H1 (cell line): ENCODE measurements around the gene CNIH4. TPM values are rescaled to one million over a fixed set of nuclear protein-coding genes. Genes with fewer than 3 reads are reported as not detected.

Experiments
- CTCF ChIA-PET: fragments of 300-600 bp; sonication (Branson Sonifier 250); formaldehyde crosslinking; loops from one replicate; lab custom pipeline; 2021; ENCODE audit not compliant: partially characterized antibody; lab: Charles Lee
- POLR2A ChIA-PET: fragments of 300-600 bp; sonication (Branson Sonifier 250); formaldehyde crosslinking; loops from one replicate; lab custom pipeline; 2021; ENCODE audit warnings: inconsistent platforms; ENCODE audit not compliant: partially characterized antibody; lab: Charles Lee
- DNase-seq, 2 experiments: peaks; one replicate each; pipeline versions ENCODE4 v3.0.0 to v3.0.0-alpha.2; 2010 to 2022; ENCODE audit warnings: low spot score in 2 of 2, low read depth in 1 of 2, mixed read lengths in 1 of 2
- FAIRE-seq: peaks from 2 replicates; lab custom pipeline; 2011; peaks lifted over from hg19 to GRCh38; lab: Jason Lieb, UNC
- H2AFZ ChIP-seq: 2 replicates; pipeline ENCODE4 v1.8.1; 2012; ENCODE audit warnings: low read length, inconsistent platforms
- H2AK5ac ChIP-seq: 2 replicates; pipeline ENCODE4 v1.6.1; 2013; ENCODE audit warnings: low read depth, low read length
- H2BK120ac ChIP-seq: replicated peaks from 2 replicates; pipeline ENCODE3; 2013; ENCODE audit warnings: low read depth, low read length, inconsistent platforms
- H2BK12ac ChIP-seq: 2 replicates; pipeline ENCODE4 v1.6.1; 2013; ENCODE audit warnings: low read depth, low read length
- H2BK15ac ChIP-seq: 2 replicates; pipeline ENCODE4 v1.6.1; 2013; ENCODE audit warnings: low read length
- H2BK20ac ChIP-seq: 2 replicates; pipeline ENCODE4 v1.6.1; 2013; ENCODE audit warnings: low read length
- H2BK5ac ChIP-seq: 2 replicates; pipeline ENCODE4 v1.6.1; 2013; ENCODE audit warnings: low read depth, low read length
- H3K14ac ChIP-seq: 2 replicates; pipeline ENCODE4 v1.6.1; 2013; ENCODE audit warnings: inconsistent platforms; ENCODE audit not compliant: insufficient read length
- H3K18ac ChIP-seq: 2 replicates; pipeline ENCODE4 v1.6.1; 2013; ENCODE audit warnings: low read length; ENCODE audit errors: extremely low read depth
- H3K23ac ChIP-seq: 2 replicates; pipeline ENCODE4 v1.6.1; 2013; ENCODE audit warnings: inconsistent platforms; ENCODE audit not compliant: insufficient read length
- H3K23me2 ChIP-seq: 2 replicates; pipeline ENCODE4 v1.6.1; 2013; ENCODE audit warnings: low read depth, low read length
- H3K27ac ChIP-seq: 2 replicates; pipeline ENCODE4 v1.6.1; 2011; ENCODE audit warnings: low read depth, low read length, inconsistent platforms
- H3K27me3 ChIP-seq, 4 experiments: replicated peaks in 1 of 4; 1 replicate in 1 of 4; 2 replicates in 3 of 4; pipeline versions ENCODE4 v1.6.1 to v1.8.1; 2011 to 2013; ENCODE audit warnings: low read length in 3 of 4, mild to moderate bottlenecking in 3 of 4, inconsistent platforms in 2 of 4, mixed read lengths in 2 of 4, moderate library complexity in 1 of 4; ENCODE audit not compliant: control insufficient read depth in 3 of 4, insufficient read depth in 3 of 4; ENCODE audit errors: extremely low read depth in 1 of 4
- H3K36me3 ChIP-seq, 4 experiments: 2 replicates each; pipeline versions ENCODE4 v1.6.1 to v1.8.1; 2011 to 2013; ENCODE audit warnings: mild to moderate bottlenecking in 4 of 4, low read length in 3 of 4, moderate library complexity in 2 of 4, control low read depth in 1 of 4, inconsistent platforms in 1 of 4; ENCODE audit not compliant: insufficient read depth in 4 of 4, control insufficient read depth in 2 of 4
- H3K4ac ChIP-seq: replicated peaks from 2 replicates; pipeline ENCODE3; 2013; ENCODE audit warnings: low read length, low read depth, mixed read lengths, inconsistent platforms; ENCODE audit not compliant: insufficient read length
- H3K4me1 ChIP-seq, 4 experiments: replicated peaks in 1 of 4; 1 replicate in 1 of 4; 2 replicates in 3 of 4; pipeline versions ENCODE4 v1.6.1 to v1.8.1; 2011 to 2013; ENCODE audit warnings: low read length in 3 of 4, inconsistent platforms in 2 of 4, mixed read lengths in 1 of 4; ENCODE audit not compliant: insufficient read depth in 4 of 4, control insufficient read depth in 3 of 4
- H3K4me2 ChIP-seq, 2 experiments: 2 replicates each; pipeline versions ENCODE4 v1.6.1 to v1.8.1; 2011 to 2013; ENCODE audit warnings: low read depth in 2 of 2, low read length in 2 of 2, control low read depth in 1 of 2, inconsistent platforms in 1 of 2, mild to moderate bottlenecking in 1 of 2; ENCODE audit not compliant: insufficient read depth in 1 of 2
- H3K4me3 ChIP-seq, 4 experiments: fragments of 200-600, 300-600 bp in 1 of 4; sonication (generic), shearing (Covaris generic), sonication (Bioruptor Twin) in 1 of 4; 2 replicates each; pipeline versions ENCODE4 v1.5.1 to v1.8.1; 2011 to 2016; ENCODE audit warnings: low read length in 4 of 4, low read depth in 3 of 4, control low read depth in 2 of 4, inconsistent platforms in 2 of 4, mild to moderate bottlenecking in 2 of 4, mixed read lengths in 1 of 4, moderate library complexity in 1 of 4; ENCODE audit not compliant: insufficient read depth in 2 of 4; ENCODE audit errors: extremely low read depth in 1 of 4
- H3K56ac ChIP-seq: replicated peaks from 2 replicates; pipeline ENCODE3; 2013; ENCODE audit warnings: low read depth, mild to moderate bottlenecking, mixed read lengths, low read length, inconsistent platforms; ENCODE audit not compliant: insufficient read length
- H3K79me1 ChIP-seq: 2 replicates; pipeline ENCODE4 v1.6.1; 2013; ENCODE audit warnings: low read depth, low read length, control low read depth
- H3K79me2 ChIP-seq, 2 experiments: 2 replicates each; pipeline versions ENCODE4 v1.6.1 to v1.8.1; 2012 to 2013; ENCODE audit warnings: low read length in 2 of 2, mild to moderate bottlenecking in 2 of 2, inconsistent platforms in 1 of 2; ENCODE audit not compliant: insufficient read depth in 2 of 2, control insufficient read depth in 1 of 2
- H3K9ac ChIP-seq, 4 experiments: replicated peaks in 1 of 4; 1 replicate in 1 of 4; 2 replicates in 3 of 4; pipeline versions ENCODE4 v1.6.1 to v1.8.1; 2011 to 2013; ENCODE audit warnings: low read depth in 3 of 4, low read length in 3 of 4, control low read depth in 2 of 4, mild to moderate bottlenecking in 2 of 4, moderate library complexity in 2 of 4, inconsistent platforms in 1 of 4; ENCODE audit errors: extremely low read depth in 1 of 4
- H3K9me3 ChIP-seq, 2 experiments: 2 replicates each; pipeline versions ENCODE4 v1.6.1 to v1.8.1; 2012 to 2013; ENCODE audit warnings: mild to moderate bottlenecking in 2 of 2, moderate library complexity in 2 of 2, control low read depth in 1 of 2, inconsistent platforms in 1 of 2, low read depth in 1 of 2, low read length in 1 of 2, mixed read lengths in 1 of 2; ENCODE audit not compliant: insufficient read depth in 2 of 2
- H4K20me1 ChIP-seq, 2 experiments: replicated peaks in 1 of 2; 2 replicates each; pipeline versions ENCODE3 to v1.8.1; 2011 to 2013; ENCODE audit warnings: inconsistent platforms in 2 of 2, low read length in 2 of 2, mild to moderate bottlenecking in 1 of 2; ENCODE audit not compliant: insufficient read depth in 2 of 2, control insufficient read depth in 1 of 2
- H4K5ac ChIP-seq: 2 replicates; pipeline ENCODE4 v1.6.1; 2013; ENCODE audit warnings: low read length, low read depth, mixed read lengths, inconsistent platforms; ENCODE audit not compliant: insufficient read length
- H4K8ac ChIP-seq: 2 replicates; pipeline ENCODE4 v1.8.0; 2013; ENCODE audit warnings: mild to moderate bottlenecking, moderate library complexity, low read length, inconsistent platforms; ENCODE audit not compliant: insufficient read depth; ENCODE audit errors: extremely low read depth
- H4K91ac ChIP-seq: replicated peaks from 2 replicates; pipeline ENCODE3; 2013; ENCODE audit warnings: low read length, mixed read lengths, inconsistent platforms; ENCODE audit not compliant: insufficient read length
- CHD1 ChIP-seq: IDR thresholded peaks from 2 replicates; pipeline ENCODE4 v1.6.1; 2012; ENCODE audit warnings: low read depth, low read length, improper control_type of control experiment
- CTCF ChIP-seq, 3 experiments: IDR thresholded peaks; 1 replicate in 2 of 3; 2 replicates in 1 of 3; pipeline versions ENCODE4 v1.5.1 to v1.6.1; 2011; ENCODE audit warnings: low read length in 3 of 3, mild to moderate bottlenecking in 3 of 3, inconsistent platforms in 2 of 3, low read depth in 1 of 3, moderate library complexity in 1 of 3; ENCODE audit not compliant: insufficient read depth in 1 of 3; ENCODE audit errors: control extremely low read depth in 1 of 3
- RFX5 ChIP-seq: IDR thresholded peaks from 2 replicates; pipeline ENCODE4 v1.6.1; 2011; ENCODE audit warnings: low read depth, low read length, improper control_type of control experiment, borderline replicate concordance
- WGBS, 2 experiments: shearing (Covaris generic) in 1 of 2; methylation state at CpG; one replicate each; pipeline versions ENCODE4 v1.1.6 to v1.1.7; 2013 to 2015; ENCODE audit warnings: low lambda C conversion rate in 2 of 2, mixed read lengths in 2 of 2, inconsistent platforms in 1 of 2, low coverage in 1 of 2, missing lambda C conversion rate in 1 of 2; ENCODE audit not compliant: insufficient replicate concordance in 2 of 2, insufficient coverage in 1 of 2, insufficient read length in 1 of 2; ENCODE audit errors: extremely low coverage in 1 of 2, missing lambda C conversion rate in 1 of 2; 5-methylcytosine and 5-hydroxymethylcytosine counted together
- polyA plus RNA-seq, 7 experiments: library from polyadenylated mRNA; depleted of rRNA in 3 of 7; stranded (reverse) in 5 of 7; unstranded in 2 of 7; fragments of >200 nt in 5 of 7; fragments of 200-250 nt in 2 of 7; gene quantifications; 1 replicate in 5 of 7; 2 replicates in 1 of 7; 4 replicates in 1 of 7; pipeline versions ENCODE4 v1.2.1 to v1.2.3, GENCODE V29; 2011 to 2013; ENCODE audit warnings: missing spikeins in 2 of 7, mixed read lengths in 2 of 7
- total RNA-seq: library from RNA; stranded (reverse); fragmentation: NEBNext Ultra II Directional; extraction: Animal tissue kit (Norgen Biotek cat#: 25700); gene quantifications from 2 replicates; pipeline ENCODE4 v1.2.1, GENCODE V29; 2021

Gene CNIH4
- total and polyA plus RNA-seq, 2 of the 8 experiments (the other 6 are each of a cell fraction or from before 2014, with no cell fraction given), result 76.2 to 151 TPM

- no peak overlapping the region for H2BK12ac ChIP-seq
- no peak for TF ChIP-seq CTCF (IDR thresholded peaks at IDR 0.05; ENCODE audit: control extremely low read depth in 1 of 3, insufficient read depth in 1 of 3, low read depth in 1 of 3, low read length in 3 of 3)
- TF ChIP-seq CHD1, result no peak
- no peak for TF ChIP-seq RFX5
- peaks cover 2 to 32% (median 10%) of the 10 kb centered on the region in 4 experiments; a peak in 6 of 8 replicates for H3K36me3 ChIP-seq
- no peak overlapping the region for H4K91ac ChIP-seq
- no peaks in the 10 kb centered on the region for H3K79me1 ChIP-seq
- FAIRE-seq, result no peak
- no peak overlapping the region for H2BK5ac ChIP-seq
- no peak overlapping the region for H4K8ac ChIP-seq
- 90% methylated on average over 4 of the region's 4 CpGs; no CpG with 5 or more reads in 1 of the 2 experiments for WGBS, 2 experiments
- no peak overlapping the region for H3K56ac ChIP-seq
- H3K27ac ChIP-seq, result no peak overlapping the region
- no peak overlapping the region for H3K4ac ChIP-seq
- H3K18ac ChIP-seq, result no peak overlapping the region
- peaks cover 0 to 12% of the 10 kb centered on the region in 2 experiments; a peak in 2 of 4 replicates for H3K79me2 ChIP-seq
- H3K27me3 ChIP-seq, result no peaks in the 10 kb centered on the region
- ChIA-PET CTCF (no interaction called here), POLR2A (interaction anchor here (3.0 kb wide), 1 partner anchor 12 kb away, joined by 10 read pairs; the partner anchor contains the start of gene NVL)
- H3K9ac ChIP-seq, result no peak overlapping the region
- H3K23me2 ChIP-seq, result no peaks in the 10 kb centered on the region; the same call in 1 of the 2 replicates
- H3K14ac ChIP-seq, result no peak overlapping the region
- no peak overlapping the region for H4K5ac ChIP-seq
- no peak overlapping the region for H2AFZ ChIP-seq
- H3K9me3 ChIP-seq, result no peaks in the 10 kb centered on the region
- DNase-seq, result no peak
- no peak overlapping the region for H3K4me3 ChIP-seq
- H2BK15ac ChIP-seq, result no peak overlapping the region
- H3K23ac ChIP-seq, result no peak overlapping the region
- no peak overlapping the region for H2BK20ac ChIP-seq
- H4K20me1 ChIP-seq, result peaks cover 0 to 3% of the 10 kb centered on the region in 2 experiments
- no peak overlapping the region for H2BK120ac ChIP-seq
- no peak overlapping the region for H2AK5ac ChIP-seq
- no peaks in the 10 kb centered on the region for H3K4me1 ChIP-seq
- no peak overlapping the region for H3K4me2 ChIP-seq
Measured at GRCh38 chr1:224317383-224318045, 39.2 kb upstream of the CNIH4 start.
